Activated T-helper 17 cell treated with anti-CD3 and anti-CD28 coated beads, Interleukin-2, amount 50 U/mL, for 72 hours (primary cell): Measurements from ENCODE around the gene GSN. TPM values are rescaled to one million over a fixed set of nuclear protein-coding genes. Genes with fewer than 3 reads are reported as not detected.

Experiments
- ATAC-seq: fragments of 150-1000 bp; cut with Tn5 transposase; replicated peaks from 2 replicates; pipeline ENCODE4 v1.10.0; 2021; ENCODE audit warnings: mild to moderate bottlenecking, moderate library complexity
- H3K27ac Mint-ChIP-seq: one replicate; pipeline ENCODE4 v1.8.0; 2022; ENCODE audit warnings: mixed read lengths
- H3K27me3 Mint-ChIP-seq: one replicate; pipeline ENCODE4 v1.8.0; 2022; ENCODE audit warnings: mixed read lengths
- H3K36me3 Mint-ChIP-seq: one replicate; pipeline ENCODE4 v1.8.0; 2022; ENCODE audit warnings: low read depth, mild to moderate bottlenecking, mixed read lengths
- H3K4me1 Mint-ChIP-seq: one replicate; pipeline ENCODE4 v1.8.0; 2022; ENCODE audit warnings: mixed read lengths
- H3K4me3 Mint-ChIP-seq: one replicate; pipeline ENCODE4 v1.8.0; 2022; ENCODE audit warnings: mild to moderate bottlenecking, mixed read lengths
- H3K9me3 Mint-ChIP-seq: one replicate; pipeline ENCODE4 v1.8.0; 2022; ENCODE audit warnings: mixed read lengths
- total RNA-seq, 2 donors: library from RNA; stranded (reverse); gene quantifications; one replicate each; pipeline ENCODE4 v1.2.3, GENCODE V29; 2022

The GSN gene
- total RNA-seq, 2 donors from 2014 or later: 5.1 to 5.6 TPM

DNA sequence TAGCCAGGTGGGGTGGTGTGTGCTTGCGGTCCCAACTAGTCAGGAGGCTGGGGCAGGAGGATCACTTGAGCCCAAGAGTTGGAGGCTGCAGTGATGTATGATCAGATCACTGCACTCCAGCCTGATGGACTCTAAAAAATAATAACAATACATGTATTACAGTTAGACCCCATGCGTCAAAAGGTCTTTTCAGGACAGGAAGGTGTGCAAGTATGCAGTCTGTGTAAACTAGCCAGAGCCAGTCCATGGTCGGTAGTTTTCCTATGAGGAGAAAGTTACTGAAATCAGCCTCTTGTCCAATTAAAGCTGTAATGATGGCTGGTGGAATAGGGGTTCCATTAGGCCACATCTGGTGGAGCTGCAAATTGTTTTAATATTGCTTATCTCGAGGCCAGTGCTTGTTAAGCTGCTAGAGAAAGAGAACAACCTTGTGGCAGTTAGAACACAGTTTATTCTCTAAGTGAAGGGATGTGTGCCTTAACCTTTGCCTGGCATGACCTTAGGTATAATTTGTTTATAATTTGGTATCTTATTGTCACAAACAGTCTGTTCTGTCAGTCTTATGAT is 103.6 kb downstream of the GSN start:
- Mint-ChIP-seq H3K4me3 (peak overlapping the region; percentile 81), H3K27me3 (no peaks in the 10 kb centered on the region), H3K36me3 (peaks cover 11% of the 10 kb centered on the region), H3K4me1 (peaks cover 24% of the 10 kb centered on the region), H3K9me3 (peaks cover 5% of the 10 kb centered on the region), H3K27ac (peak overlapping the region; percentile 86)
- no peak for ATAC-seq

DNA sequence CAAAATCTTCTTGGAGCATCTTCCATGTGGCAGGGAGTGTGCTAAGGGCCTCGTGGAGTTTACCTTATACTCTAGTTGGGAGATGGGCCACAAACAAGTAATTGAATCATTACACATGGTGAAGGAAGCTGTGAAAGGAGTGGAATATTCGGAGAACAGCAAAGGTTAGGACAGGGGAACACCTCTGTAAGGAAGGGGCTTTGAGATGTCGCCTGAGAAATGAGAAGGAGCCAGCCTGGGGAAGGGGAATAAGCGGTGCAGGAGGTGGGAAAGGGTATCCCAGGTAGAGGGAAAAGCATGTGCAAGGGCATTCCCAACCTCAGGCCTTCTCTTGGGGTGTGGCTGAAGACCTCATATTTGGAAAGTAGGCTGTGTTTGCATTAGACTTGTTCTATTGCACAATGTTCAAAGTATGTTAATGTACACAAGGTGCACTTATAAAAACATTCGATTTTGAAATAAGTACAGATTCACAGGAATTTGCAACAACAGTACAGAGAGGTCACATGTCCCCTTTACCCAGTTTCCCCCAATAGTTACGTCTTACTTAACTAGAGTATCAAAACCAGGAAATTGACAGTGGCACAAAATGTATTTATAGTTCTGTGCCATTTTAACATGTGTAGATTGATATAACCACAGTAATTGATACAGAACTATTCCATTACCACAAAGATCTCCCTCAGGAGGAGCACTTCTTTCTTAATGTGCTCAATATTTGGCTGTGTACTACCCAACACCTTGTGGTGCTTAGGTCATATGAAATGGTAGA is 104.5 kb downstream of the GSN start:
- ATAC-seq: no peak
- H3K4me1 Mint-ChIP-seq: peaks cover 19% of the 10 kb centered on the region
- no peaks in the 10 kb centered on the region for H3K27me3 Mint-ChIP-seq
- H3K36me3 Mint-ChIP-seq: peaks cover 5% of the 10 kb centered on the region
- H3K9me3 Mint-ChIP-seq: peaks cover 5% of the 10 kb centered on the region
- peak overlapping the region; percentile 34 for H3K27ac Mint-ChIP-seq
- H3K4me3 Mint-ChIP-seq: no peak overlapping the region

DNA sequence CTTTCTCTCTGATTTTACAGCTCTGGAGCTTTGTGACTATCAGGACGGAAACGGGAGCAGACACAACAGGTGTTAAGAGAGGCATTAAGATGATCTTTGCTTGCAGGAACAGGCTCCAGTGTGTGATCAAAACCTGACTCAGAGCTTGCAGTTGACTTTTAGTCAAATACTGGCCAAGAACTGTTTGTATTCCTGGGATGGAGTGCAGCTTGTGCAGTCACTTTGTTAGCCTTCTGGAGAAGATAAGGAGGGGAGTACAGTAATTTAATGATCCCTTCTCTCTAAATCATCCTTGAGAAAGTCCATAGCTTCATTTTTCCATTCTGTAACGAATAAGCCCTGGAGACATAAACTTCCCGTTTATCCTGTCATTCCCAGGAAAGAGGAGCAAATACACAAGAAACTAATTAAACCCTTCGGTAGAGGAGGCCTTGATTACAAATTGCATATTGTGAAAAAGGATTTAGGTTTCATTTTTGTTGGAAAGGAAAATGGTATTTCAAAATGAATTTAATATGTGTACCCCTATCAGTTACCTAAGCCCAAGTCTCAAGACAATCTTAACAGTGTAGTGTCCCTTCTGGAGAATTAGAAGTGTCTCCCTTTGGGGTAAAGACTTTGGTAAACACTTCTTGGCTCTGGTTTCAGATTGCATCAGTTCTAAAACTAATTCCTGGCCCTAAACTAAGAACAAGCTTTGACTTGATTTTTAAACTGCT is 105.2 kb downstream of the GSN start:
- H3K27me3 Mint-ChIP-seq: no peaks in the 10 kb centered on the region
- peaks cover 11% of the 10 kb centered on the region for H3K4me1 Mint-ChIP-seq
- no peak overlapping the region for H3K27ac Mint-ChIP-seq
- H3K9me3 Mint-ChIP-seq: peaks cover 5% of the 10 kb centered on the region
- peaks cover 5% of the 10 kb centered on the region for H3K36me3 Mint-ChIP-seq
- no peak overlapping the region for H3K4me3 Mint-ChIP-seq
- ATAC-seq: no peak

DNA sequence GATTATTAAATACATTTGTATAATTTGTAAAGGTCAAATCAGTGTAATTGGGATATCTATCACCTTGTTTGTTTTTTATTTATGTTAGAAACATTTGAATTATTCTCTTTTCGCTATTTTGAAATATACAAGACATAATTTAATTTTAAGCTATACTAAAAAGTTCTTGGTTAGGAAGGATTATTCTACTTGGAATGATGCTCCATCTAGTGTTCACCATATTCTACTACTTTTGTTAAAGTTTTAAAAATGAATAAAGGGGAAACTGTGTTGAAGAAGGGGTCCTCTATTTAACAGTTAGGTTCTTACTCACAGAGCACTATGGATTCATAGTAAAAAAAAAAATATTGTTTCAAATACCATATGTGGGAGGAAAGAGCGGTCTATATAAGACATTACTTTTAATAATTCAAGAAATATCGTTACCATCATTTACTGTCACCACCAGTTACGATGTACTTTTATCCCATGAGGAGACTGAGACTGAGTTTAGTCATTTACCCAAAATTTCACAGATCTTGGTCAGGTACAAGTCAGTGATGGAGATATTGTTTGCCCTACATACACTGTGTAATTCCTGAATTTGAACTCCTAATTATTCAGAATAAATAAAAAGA is 108.4 kb downstream of the GSN start:
- Mint-ChIP-seq H3K27me3 (no peaks in the 10 kb centered on the region), H3K4me3 (no peak overlapping the region), H3K9me3 (no peaks in the 10 kb centered on the region), H3K27ac (no peak overlapping the region), H3K4me1 (peaks cover 5% of the 10 kb centered on the region), H3K36me3 (no peaks in the 10 kb centered on the region)
- ATAC-seq: no peak

DNA sequence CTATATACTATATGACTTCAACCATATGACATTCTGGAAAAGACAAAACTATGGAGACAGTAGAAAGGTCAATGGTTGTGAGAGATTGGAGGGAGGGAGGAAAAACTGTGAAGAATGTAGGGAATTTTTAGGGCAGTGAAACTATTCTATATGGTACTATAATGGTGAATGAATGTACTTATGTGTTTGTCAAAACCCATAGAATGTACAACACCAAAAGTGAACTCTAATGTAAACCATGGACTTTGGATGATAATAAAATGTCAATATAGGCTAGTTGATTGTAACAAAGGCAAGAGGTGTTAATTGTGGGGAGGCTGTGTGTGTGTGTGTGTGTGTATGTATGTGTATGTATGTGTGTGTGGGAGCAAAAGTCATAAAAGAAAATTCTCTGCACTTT is 112.9 kb downstream of the GSN start:
- Mint-ChIP-seq H3K9me3 (no peaks in the 10 kb centered on the region), H3K4me3 (no peak overlapping the region), H3K4me1 (no peaks in the 10 kb centered on the region), H3K36me3 (no peaks in the 10 kb centered on the region), H3K27ac (no peak overlapping the region), H3K27me3 (no peaks in the 10 kb centered on the region)
- ATAC-seq: no peak

Other genes with a start within 250 kb of the GSN start
- gene C5, start 217.9 kb upstream of the GSN start, total RNA-seq: 1 to 10 TPM; 1.7 to 1.8 TPM
- gene CNTRL, start 193.2 kb upstream of the GSN start, total RNA-seq: 10 to 100 TPM; 58.9 to 65.4 TPM
- 10 to 100 TPM; 45.4 to 66.4 TPM for gene RAB14, start 66.3 kb upstream of the GSN start, total RNA-seq
- 10 to 100 TPM; 50.8 to 69.4 TPM for gene STOM, start 102.1 kb downstream of the GSN start, total RNA-seq
- not detected for gene GGTA1, start 231.7 kb downstream of the GSN start, total RNA-seq